ENCODE results near the gene EMILIN2.
"Not testable (repeated sequence)": the region's sequence is repeated elsewhere in the genome, so short reads cannot be mapped to it uniquely, and the experiment has no call there.

Gene EMILIN2

GRCh38 chr18:2846636-2847316 lies at the start of gene EMILIN2:
Gene EMILIN2 (plus strand): TSS chr18:2847006. CDS start chr18:2847189, 183 bp downstream.
- DNase-seq (ENCODE audit: low spot score) (peak; percentile 87), FAIRE-seq (no peak)

- FAIRE-seq (peak; percentile 76), DNase-seq (ENCODE audit: low spot score) (no peak)
Measured at GRCh38 chr18:2797951-2798350, 48.9 kb upstream of the EMILIN2 start.

- DNase-seq (ENCODE audit: low spot score) (no peak), FAIRE-seq (peak; percentile 83)
Measured at GRCh38 chr18:2799369-2799768, 47.4 kb upstream of the EMILIN2 start.

- FAIRE-seq (peak; percentile 50), DNase-seq (ENCODE audit: low spot score) (no peak)
Measured at GRCh38 chr18:2805970-2806943, 40.5 kb upstream of the EMILIN2 start.

GRCh38 chr18:2808640-2809039 lies 38.2 kb upstream of the EMILIN2 start:
- peak; percentile 66 for FAIRE-seq

GRCh38 chr18:2809666-2810183 lies 37.1 kb upstream of the EMILIN2 start:
- DNase-seq (ENCODE audit: low spot score); FAIRE-seq: not testable (repeated sequence)

More at GRCh38 chr18:2808640-2809039, 38.2 kb upstream of the EMILIN2 start:
- DNase-seq (ENCODE audit: low spot score) = not testable (repeated sequence)

- no peak for DNase-seq (ENCODE audit: low spot score)
- no peak for FAIRE-seq
Measured at GRCh38 chr18:2811416-2811815, 35.4 kb upstream of the EMILIN2 start.

GRCh38 chr18:2814928-2815327 lies 31.9 kb upstream of the EMILIN2 start:
- DNase-seq (ENCODE audit: low spot score) (no peak), FAIRE-seq (no peak)

GRCh38 chr18:2818281-2818680 lies 28.5 kb upstream of the EMILIN2 start:
- DNase-seq (ENCODE audit: low spot score) = no peak
- FAIRE-seq = peak; percentile 27

GRCh38 chr18:2821695-2822094 lies 25.1 kb upstream of the EMILIN2 start:
- DNase-seq (ENCODE audit: low spot score) (no peak), FAIRE-seq (peak; percentile 17)

GRCh38 chr18:2822213-2822921 lies 24.4 kb upstream of the EMILIN2 start:
- DNase-seq (ENCODE audit: low spot score) (no peak), FAIRE-seq (peak; percentile 76)

GRCh38 chr18:2823202-2823601 lies 23.6 kb upstream of the EMILIN2 start:
- no peak for DNase-seq (ENCODE audit: low spot score)
- no peak for FAIRE-seq

GRCh38 chr18:2823966-2824365 lies 22.8 kb upstream of the EMILIN2 start:
- no peak for DNase-seq (ENCODE audit: low spot score)
- FAIRE-seq = no peak

- DNase-seq (ENCODE audit: low spot score) = no peak
- FAIRE-seq = no peak
Measured at GRCh38 chr18:2824865-2825264, 21.9 kb upstream of the EMILIN2 start.

GRCh38 chr18:2825613-2826175 lies 21.1 kb upstream of the EMILIN2 start:
- FAIRE-seq = peak; percentile 32

GRCh38 chr18:2826581-2826980 lies 20.2 kb upstream of the EMILIN2 start:
- no peak for DNase-seq (ENCODE audit: low spot score)
- peak; percentile 56 for FAIRE-seq

More at GRCh38 chr18:2825613-2826175, 21.1 kb upstream of the EMILIN2 start:
- no peak for DNase-seq (ENCODE audit: low spot score)

GRCh38 chr18:2827061-2827460 lies 19.7 kb upstream of the EMILIN2 start:
- DNase-seq (ENCODE audit: low spot score) = no peak
- no peak for FAIRE-seq

GRCh38 chr18:2836118-2836517 lies 10.7 kb upstream of the EMILIN2 start:
- DNase-seq (ENCODE audit: low spot score); FAIRE-seq: not testable (repeated sequence)

- not testable (repeated sequence) for FAIRE-seq
Measured at GRCh38 chr18:2837290-2837689, 9.5 kb upstream of the EMILIN2 start.

GRCh38 chr18:2839202-2839601 lies 7.6 kb upstream of the EMILIN2 start:
- no peak for FAIRE-seq
- DNase-seq (ENCODE audit: low spot score) = no peak

More at GRCh38 chr18:2837290-2837689, 9.5 kb upstream of the EMILIN2 start:
- not testable (repeated sequence) for DNase-seq (ENCODE audit: low spot score)

GRCh38 chr18:2840521-2840920 lies 6.3 kb upstream of the EMILIN2 start:
- DNase-seq (ENCODE audit: low spot score) = no peak
- no peak for FAIRE-seq
